GM12801 (cell line): ENCODE data around the gene RLF.

Source experiments
- CTCF ChIP-seq: IDR thresholded peaks from one replicate; pipeline ENCODE4 v1.5.1; 2011; ENCODE audit warnings: control low read depth; ENCODE audit not compliant: insufficient read length; ENCODE audit errors: extremely low read depth

Gene RLF

GRCh38 chr1:40247655-40248054 lies 86.5 kb downstream of the RLF start, which contains the start of gene TMCO2:
TMCO2 (plus strand) TSS chr1:40247937; CDS start chr1:40247994, 57 bp downstream.
- no peak for TF ChIP-seq CTCF

GRCh38 chr1:40248412-40248811 lies 87.2 kb downstream of the RLF start:
- TF ChIP-seq CTCF, result no peak

GRCh38 chr1:40251456-40251855 lies 90.3 kb downstream of the RLF start:
- TF ChIP-seq CTCF, result no peak

- no peak for TF ChIP-seq CTCF
Measured at GRCh38 chr1:40252601-40253000, 91.4 kb downstream of the RLF start.

GRCh38 chr1:40255231-40255630 lies 94.0 kb downstream of the RLF start:
- no peak for TF ChIP-seq CTCF

- no peak for TF ChIP-seq CTCF
Measured at GRCh38 chr1:40256401-40257084, 95.4 kb downstream of the RLF start.

GRCh38 chr1:40257313-40257687 lies 96.1 kb downstream of the RLF start:
- TF ChIP-seq CTCF, result no peak
